ENCODE measurements around the gene ABCG5.

The ABCG5 gene

GRCh38 chr2:43838560-43839267, at the start of gene ABCG5, which contains the start of gene ABCG8:
TSS of gene ABCG5 (minus strand) at chr2:43838839. CDS start at chr2:43838679, 160 bp downstream.
TSS of gene ABCG8 (plus strand) at chr2:43838971. CDS start at chr2:43839054, 83 bp downstream.
- DNase-seq (ENCODE audit: low read depth, low spot score) = no peak
- H3K4me3 ChIP-seq (ENCODE audit: low read depth, low read length) = no peak within 1 kb of the TSS
- no peak for TF ChIP-seq CTCF (IDR thresholded peaks at IDR 0.05; ENCODE audit: low read depth, low read length)
- in situ Hi-C loops (cut with HindIII; ENCODE audit: low sequenced_read_pairs) = no loop called here

GRCh38 chr2:43887176-43887575, 48.5 kb upstream of the ABCG5 start:
- no peak for DNase-seq (ENCODE audit: low read depth, low spot score)
- no peak for TF ChIP-seq CTCF (IDR thresholded peaks at IDR 0.05; ENCODE audit: low read depth, low read length)

GRCh38 chr2:43885132-43885632, 46.5 kb upstream of the ABCG5 start:
- no peak overlapping the region for H3K4me3 ChIP-seq (ENCODE audit: low read depth, low read length)
- DNase-seq (ENCODE audit: low read depth, low spot score) = no peak
- in situ Hi-C loops (cut with HindIII; ENCODE audit: low sequenced_read_pairs) = no loop called here
- TF ChIP-seq CTCF (IDR thresholded peaks at IDR 0.05; ENCODE audit: low read depth, low read length) = no peak

More at GRCh38 chr2:43887176-43887575, 48.5 kb upstream of the ABCG5 start:
- in situ Hi-C loops (cut with HindIII; ENCODE audit: low sequenced_read_pairs) = no loop called here
- H3K4me3 ChIP-seq (ENCODE audit: low read depth, low read length) = no peak overlapping the region

- in situ Hi-C loops (cut with HindIII; ENCODE audit: low sequenced_read_pairs) = no loop called here
- no peak for DNase-seq (ENCODE audit: low read depth, low spot score)
- no peak overlapping the region for H3K4me3 ChIP-seq (ENCODE audit: low read depth, low read length)
- TF ChIP-seq CTCF (IDR thresholded peaks at IDR 0.05; ENCODE audit: low read depth, low read length) = no peak
Measured at GRCh38 chr2:43884689-43885088, 46.0 kb upstream of the ABCG5 start.

- in situ Hi-C loops (cut with HindIII; ENCODE audit: low sequenced_read_pairs) = no loop called here
Measured at GRCh38 chr2:43882312-43882711, 43.7 kb upstream of the ABCG5 start.

GRCh38 chr2:43880952-43881351, 42.3 kb upstream of the ABCG5 start:
- no peak overlapping the region for H3K4me3 ChIP-seq (ENCODE audit: low read depth, low read length)
- in situ Hi-C loops (cut with HindIII; ENCODE audit: low sequenced_read_pairs) = no loop called here
- DNase-seq (ENCODE audit: low read depth, low spot score) = no peak
- TF ChIP-seq CTCF (IDR thresholded peaks at IDR 0.05; ENCODE audit: low read depth, low read length) = no peak

More at GRCh38 chr2:43882312-43882711, 43.7 kb upstream of the ABCG5 start:
- TF ChIP-seq CTCF (IDR thresholded peaks at IDR 0.05; ENCODE audit: low read depth, low read length) = no peak
- no peak for DNase-seq (ENCODE audit: low read depth, low spot score)
- H3K4me3 ChIP-seq (ENCODE audit: low read depth, low read length) = no peak overlapping the region

Data from astrocyte of the spinal cord (primary cell).